ENCODE results near the gene CERKL. TPM values are rescaled to one million over a fixed set of nuclear protein-coding genes. Genes with fewer than 3 reads are reported as not detected.
A peak's percentile ranks its signal among the peaks of the same experiment; 100 is the strongest.

CERKL gene
- total RNA-seq, 1 experiment from 2014 or later: not detected

- DNase-seq (ENCODE audit: extremely low read depth, low read depth): no peak
Measured at GRCh38 chr2:181578829-181579228, 78.1 kb downstream of the CERKL start.

- DNase-seq (ENCODE audit: extremely low read depth, low read depth): no peak
Measured at GRCh38 chr2:181576431-181576830, 80.5 kb downstream of the CERKL start.

DNA sequence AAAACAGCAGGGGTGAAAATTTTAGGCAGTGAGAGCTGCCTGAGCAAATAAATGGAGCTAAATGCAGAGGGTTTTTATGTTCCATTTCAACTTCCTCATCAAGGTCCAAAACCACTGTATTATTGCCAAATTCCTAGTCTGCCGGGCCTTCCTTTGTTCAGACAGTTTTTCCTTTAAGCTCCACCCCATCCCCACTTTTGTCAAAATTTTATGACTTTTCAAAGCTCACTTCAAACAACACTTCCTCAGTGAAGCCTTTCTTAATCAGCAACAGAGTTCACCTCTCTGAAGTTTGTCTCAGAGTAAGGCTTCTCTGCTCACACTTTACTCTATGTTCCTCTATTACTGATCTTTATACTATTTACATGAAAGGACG, 81.3 kb downstream of the CERKL start:
- DNase-seq (ENCODE audit: extremely low read depth, low read depth): no peak

DNA sequence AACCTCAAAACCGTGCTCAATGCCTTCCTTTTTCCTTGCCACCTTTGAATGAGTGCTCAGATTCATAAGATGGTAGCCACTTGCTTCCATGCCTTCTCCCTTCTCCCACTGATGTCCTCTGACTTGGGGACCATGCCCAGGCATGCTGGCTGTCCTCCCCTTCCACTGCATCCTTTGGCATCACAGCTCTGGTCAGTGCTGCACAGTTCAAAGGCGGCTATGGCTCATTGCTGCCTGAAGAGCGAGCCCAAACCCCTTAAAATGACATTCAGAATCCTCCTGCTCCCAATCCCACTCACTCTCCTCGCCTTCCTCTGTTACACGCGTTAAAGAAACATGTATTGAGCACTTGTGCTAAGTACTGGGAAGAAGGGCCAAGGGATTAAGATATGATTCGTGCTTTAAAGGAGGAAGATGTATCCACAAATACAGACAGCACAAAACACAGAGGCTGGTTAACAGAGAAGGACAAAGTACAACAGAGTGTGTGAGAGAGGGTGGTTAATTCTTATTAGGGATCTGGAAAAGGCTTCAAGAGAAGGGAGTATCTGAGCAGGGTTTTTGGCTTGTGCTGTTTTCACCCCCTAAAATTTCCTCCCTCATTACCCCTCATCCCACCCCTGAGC, 81.8 kb downstream of the CERKL start:
- DNase-seq (ENCODE audit: extremely low read depth, low read depth): no peak

DNA sequence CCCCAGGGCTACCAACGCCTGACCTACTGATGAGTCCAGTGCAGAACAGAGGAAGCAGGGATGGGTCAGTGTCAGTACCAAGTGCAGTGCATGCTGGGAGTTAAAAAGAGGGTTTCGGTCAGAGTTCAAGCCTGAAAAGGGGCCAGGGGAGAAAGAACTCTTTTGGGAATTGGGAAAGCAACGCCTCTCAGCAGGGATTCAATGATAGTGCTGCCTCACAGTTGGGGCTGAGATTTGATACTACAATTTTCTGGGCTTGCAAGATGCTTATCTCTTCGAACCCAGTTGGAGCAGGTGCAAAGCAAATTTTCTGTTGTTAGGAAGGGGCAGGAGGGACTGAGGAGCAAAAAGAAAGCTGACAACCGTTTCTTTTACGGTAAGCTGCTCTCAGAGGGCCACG, 82.6 kb downstream of the CERKL start:
- no peak for DNase-seq (ENCODE audit: extremely low read depth, low read depth)

GRCh38 chr2:181573140-181573736, 83.7 kb downstream of the CERKL start:
- DNase-seq (ENCODE audit: extremely low read depth, low read depth): peak; percentile 46

- no peak for DNase-seq (ENCODE audit: extremely low read depth, low read depth)
Measured at GRCh38 chr2:181570833-181571661, 85.9 kb downstream of the CERKL start.

GRCh38 chr2:181570059-181570458, 86.8 kb downstream of the CERKL start:
- DNase-seq (ENCODE audit: extremely low read depth, low read depth): no peak

GRCh38 chr2:181566334-181567032, 90.4 kb downstream of the CERKL start:
- DNase-seq (ENCODE audit: extremely low read depth, low read depth): no peak

DNA sequence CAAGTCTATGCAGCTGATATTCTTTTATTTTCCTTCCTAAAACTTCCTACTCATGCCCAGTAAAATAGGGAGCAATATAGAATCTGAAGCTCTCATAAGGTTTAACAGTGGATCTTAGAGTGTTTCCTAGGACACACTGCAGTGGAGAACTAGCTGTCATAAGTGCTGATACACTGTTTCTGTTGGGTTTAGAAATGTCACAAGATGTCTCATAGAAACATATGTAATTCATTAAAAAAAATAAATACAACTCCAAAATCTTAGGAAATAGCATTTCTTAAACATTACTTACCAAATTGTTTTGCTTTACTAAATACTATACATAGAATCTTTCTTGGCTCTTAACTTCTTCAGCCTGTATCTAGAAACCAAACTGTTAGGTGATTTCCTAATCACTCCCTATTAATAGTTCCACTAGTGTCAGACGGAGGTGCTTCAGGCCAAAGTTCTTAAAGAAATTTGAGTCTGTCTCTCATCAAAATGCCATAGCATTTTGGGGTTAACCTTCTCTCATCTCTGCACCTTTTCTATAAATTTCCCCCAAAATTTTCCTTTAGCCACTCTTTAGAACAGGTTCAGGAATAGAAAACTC, 93.7 kb downstream of the CERKL start:
- DNase-seq (ENCODE audit: extremely low read depth, low read depth): no peak

DNA sequence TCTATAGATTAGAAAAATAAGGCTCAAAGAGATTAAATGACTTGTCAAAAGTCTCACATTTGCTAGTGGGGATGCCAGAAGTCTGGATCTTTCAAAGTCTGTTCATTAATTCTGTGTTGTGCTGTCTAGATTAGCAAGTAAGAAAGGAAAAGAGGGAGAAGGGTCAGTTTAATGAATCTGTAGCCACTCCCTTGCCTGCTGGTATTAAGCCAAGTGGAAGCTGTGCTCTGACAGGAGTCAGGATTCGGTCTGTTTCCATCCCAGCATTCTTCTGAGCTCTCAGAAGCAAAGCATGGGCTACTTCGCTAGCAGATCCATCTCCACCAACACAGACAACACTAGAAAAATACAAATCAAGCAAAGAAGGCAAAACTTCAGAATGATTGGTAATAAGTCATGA, 98.5 kb downstream of the CERKL start:
- no peak for DNase-seq (ENCODE audit: extremely low read depth, low read depth)

DNA sequence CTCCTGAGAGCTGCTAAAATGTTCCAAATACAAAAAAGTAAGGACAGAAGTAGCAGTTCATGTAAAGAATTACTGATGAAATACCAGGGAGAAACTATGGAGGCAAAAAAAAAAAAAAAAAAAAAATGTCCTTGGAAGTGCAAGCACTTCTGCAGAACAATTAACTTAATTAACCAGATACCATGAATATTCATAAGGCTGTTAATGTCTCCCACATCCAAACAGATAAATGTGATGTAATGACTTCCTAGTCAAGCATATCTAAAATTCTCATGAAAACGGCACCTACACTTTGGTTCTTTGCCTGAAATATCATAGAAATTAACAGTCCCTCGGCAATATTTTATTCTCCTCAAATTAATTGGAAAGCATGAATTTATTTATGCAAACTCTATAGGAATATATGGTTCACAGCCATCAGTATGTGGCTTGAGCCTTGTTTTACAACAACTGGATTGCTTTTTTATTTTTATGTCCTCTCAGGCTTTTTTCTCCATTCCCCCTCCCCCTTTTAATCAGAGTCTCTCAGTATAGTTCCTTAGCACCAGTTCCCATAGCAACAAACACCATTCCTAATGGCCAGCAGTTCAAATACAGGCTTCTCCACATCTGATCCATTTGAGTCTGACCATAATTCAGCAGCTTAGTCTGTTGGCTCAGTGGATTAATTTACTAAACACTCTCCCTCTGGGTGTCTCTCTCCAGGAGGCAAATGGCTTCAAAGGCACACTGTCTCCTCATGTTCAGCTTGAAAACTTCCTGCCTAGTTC, 102.7 kb downstream of the CERKL start:
- no peak for DNase-seq (ENCODE audit: extremely low read depth, low read depth)

- DNase-seq (ENCODE audit: extremely low read depth, low read depth): no peak
Measured at GRCh38 chr2:181553244-181553643, 103.7 kb downstream of the CERKL start.

DNA sequence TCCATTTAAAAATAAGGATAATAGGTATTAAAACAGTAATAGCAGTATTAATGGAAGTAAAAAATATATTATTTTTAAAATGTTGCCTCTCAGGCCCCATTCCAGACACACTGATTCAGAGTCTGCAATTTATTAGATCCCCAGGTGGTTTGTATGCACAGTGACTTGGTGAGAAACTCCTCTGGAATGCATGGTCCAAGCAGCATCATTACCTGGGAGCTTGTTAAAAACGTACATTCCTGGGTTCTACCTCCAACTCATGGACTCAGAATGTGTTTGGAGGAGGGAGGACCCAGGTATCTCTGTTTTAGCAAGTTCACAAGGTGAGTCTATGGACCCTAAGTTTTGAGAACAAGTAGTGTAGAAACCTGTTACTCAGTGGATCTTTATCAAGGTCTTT, 104.1 kb downstream of the CERKL start:
- DNase-seq (ENCODE audit: extremely low read depth, low read depth): no peak

- DNase-seq (ENCODE audit: extremely low read depth, low read depth): no peak
Measured at GRCh38 chr2:181546086-181546485, 110.8 kb downstream of the CERKL start.

DNA sequence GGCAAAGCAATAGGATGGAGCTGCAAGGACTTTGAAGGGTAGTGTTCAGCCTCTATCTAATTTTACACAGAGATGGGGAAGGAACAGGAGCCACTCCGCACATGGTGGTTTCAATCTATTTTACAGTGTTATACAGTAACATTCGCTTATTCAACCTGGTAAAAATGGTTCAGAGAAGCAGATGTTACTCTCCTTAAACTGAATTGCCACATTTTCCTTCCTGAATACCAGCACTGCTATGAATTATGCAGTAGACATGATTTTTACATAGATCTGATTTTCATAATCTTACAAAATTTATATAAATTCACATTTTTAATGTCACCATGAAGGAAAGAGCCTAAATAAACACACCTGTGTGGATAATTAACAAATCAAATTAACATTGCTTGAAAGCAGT, 114.7 kb downstream of the CERKL start:
- DNase-seq (ENCODE audit: extremely low read depth, low read depth): no peak

DNA sequence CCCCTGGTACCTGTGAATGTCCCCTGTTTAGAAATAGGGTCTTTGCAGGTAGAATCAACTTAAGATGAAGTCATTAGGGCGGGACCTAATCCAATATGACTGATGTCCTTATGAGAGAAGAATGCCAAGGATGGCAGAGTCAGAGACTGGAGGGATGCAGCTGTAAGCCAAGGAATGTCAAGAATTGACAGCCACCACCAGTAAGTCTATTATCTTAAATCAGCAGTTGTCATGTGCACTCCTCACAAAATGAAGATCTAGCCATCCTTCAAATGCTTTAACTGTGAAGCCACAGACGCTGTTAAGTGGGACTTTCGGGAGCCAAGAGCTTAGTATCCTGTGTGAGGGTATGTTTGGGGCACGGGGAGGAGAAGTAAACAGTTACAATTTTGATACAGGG, 116.5 kb downstream of the CERKL start:
- no peak for DNase-seq (ENCODE audit: extremely low read depth, low read depth)

GRCh38 chr2:181536730-181537129, 120.2 kb downstream of the CERKL start:
- DNase-seq (ENCODE audit: extremely low read depth, low read depth): no peak

GRCh38 chr2:181528441-181528840, 128.5 kb downstream of the CERKL start:
- DNase-seq (ENCODE audit: extremely low read depth, low read depth): no peak

GRCh38 chr2:181527058-181527457, 129.8 kb downstream of the CERKL start:
- no peak for DNase-seq (ENCODE audit: extremely low read depth, low read depth)

Measured in NCI-H460 (cell line).